ENCODE data around the gene ZSWIM7. TPM values are rescaled to one million over a fixed set of nuclear protein-coding genes. Genes with fewer than 3 reads are reported as not detected.

ZSWIM7 gene
- total RNA-seq, 4 donors from 2014 or later = 3.7 to 13.4 (median 10.3) TPM

DNA sequence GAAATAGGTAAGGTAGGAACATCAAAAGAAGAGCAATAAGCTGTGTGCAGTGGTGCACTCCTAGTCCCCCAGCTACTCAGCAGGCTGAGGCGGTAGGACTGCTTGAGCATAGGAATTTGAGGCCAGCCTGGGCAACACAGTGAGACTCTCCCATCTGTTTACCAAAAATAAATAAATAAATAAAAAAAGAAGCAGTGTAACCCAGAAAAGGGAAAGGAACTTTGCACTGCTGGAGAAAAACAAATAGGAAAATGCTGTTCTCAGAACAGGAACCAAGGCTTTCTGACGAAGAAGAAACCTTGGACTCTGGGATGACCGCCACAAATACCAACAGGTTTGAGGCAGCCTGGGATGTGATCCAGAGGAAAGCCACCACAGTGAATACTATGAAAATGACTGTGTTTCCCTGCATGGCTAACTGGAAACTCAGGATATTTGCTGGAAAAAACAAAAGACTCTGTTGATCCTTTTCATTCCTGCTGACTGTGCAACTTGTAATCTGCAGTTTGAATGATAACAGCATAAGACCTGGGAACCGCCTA, 41.3 kb upstream of the ZSWIM7 start:
- intact Hi-C loops (cut with DNase I) = no loop called here
- H3K36me3 ChIP-seq = peaks cover 6 to 100% (median 27%) of the 10 kb centered on the region in 3 donors
- H3K27ac ChIP-seq = no peak overlapping the region
- WGBS, 2 donors = 88 to 89% methylated on average over 4 of the region's 4 CpGs
- no peak overlapping the region for H3K4me3 ChIP-seq
- no peak for DNase-seq
- H3K4me1 ChIP-seq = no peaks in the 10 kb centered on the region
- TF ChIP-seq POLR2A (IDR thresholded peaks at IDR 0.05) = no peak
- TF ChIP-seq, protein P1, sequence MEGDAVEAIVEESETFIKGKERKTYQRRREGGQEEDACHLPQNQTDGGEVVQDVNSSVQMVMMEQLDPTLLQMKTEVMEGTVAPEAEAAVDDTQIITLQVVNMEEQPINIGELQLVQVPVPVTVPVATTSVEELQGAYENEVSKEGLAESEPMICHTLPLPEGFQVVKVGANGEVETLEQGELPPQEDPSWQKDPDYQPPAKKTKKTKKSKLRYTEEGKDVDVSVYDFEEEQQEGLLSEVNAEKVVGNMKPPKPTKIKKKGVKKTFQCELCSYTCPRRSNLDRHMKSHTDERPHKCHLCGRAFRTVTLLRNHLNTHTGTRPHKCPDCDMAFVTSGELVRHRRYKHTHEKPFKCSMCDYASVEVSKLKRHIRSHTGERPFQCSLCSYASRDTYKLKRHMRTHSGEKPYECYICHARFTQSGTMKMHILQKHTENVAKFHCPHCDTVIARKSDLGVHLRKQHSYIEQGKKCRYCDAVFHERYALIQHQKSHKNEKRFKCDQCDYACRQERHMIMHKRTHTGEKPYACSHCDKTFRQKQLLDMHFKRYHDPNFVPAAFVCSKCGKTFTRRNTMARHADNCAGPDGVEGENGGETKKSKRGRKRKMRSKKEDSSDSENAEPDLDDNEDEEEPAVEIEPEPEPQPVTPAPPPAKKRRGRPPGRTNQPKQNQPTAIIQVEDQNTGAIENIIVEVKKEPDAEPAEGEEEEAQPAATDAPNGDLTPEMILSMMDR (IDR thresholded peaks at IDR 0.05) = no peak
- no peaks in the 10 kb centered on the region for H3K27me3 ChIP-seq
- no peaks in the 10 kb centered on the region for H3K9me3 ChIP-seq

DNA sequence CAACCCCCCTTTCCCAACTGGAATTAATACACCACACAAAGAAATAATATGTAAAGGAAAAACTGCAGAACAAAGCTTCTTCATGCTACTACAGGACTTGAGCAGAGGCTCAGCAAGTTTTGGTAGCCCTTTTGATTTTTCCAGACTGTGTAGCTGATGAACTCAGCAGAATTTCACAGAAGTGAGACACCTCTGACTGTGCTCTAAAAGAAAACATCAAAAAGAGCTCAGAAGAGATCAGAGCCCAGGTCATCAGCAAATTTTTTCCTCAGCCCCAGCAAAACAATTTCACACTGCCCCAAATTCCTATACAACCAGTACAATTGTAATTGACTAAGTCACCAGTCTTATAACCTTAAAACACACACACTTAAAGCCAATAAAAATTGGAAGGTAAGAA, 38.1 kb upstream of the ZSWIM7 start:
- no peak for DNase-seq
- Histone ChIP-seq H3K36me3 (peaks cover 4 to 100% (median 27%) of the 10 kb centered on the region in 3 donors), H3K4me3 (no peak overlapping the region), H3K27me3 (no peaks in the 10 kb centered on the region), H3K4me1 (no peaks in the 10 kb centered on the region), H3K9me3 (no peaks in the 10 kb centered on the region), H3K27ac (no peak overlapping the region)
- no peak for TF ChIP-seq POLR2A (IDR thresholded peaks at IDR 0.05)
- TF ChIP-seq, protein P1 (IDR thresholded peaks at IDR 0.05) = no peak
- intact Hi-C loops (cut with DNase I) = no loop called here

DNA sequence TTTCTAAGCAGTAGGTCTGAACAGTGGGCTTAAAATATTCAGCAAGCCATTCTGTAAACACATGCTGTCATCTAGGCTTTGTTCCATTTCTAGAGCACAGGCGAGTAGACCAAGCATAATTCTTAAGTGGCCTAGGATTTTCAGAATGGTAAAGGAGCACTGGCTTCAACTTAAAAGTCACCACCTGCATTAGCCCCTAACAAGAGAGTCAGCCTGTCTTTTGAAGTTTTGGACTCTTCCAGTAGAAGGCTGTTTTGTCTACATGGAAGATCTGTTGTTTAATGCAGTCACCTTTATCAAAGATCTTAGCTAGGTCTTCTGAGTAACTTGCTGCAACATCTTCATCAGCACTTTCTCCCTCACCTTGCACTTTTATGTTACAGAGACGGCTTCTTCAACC, 36.8 kb upstream of the ZSWIM7 start:
- no peaks in the 10 kb centered on the region for H3K4me1 ChIP-seq
- no peaks in the 10 kb centered on the region for H3K9me3 ChIP-seq
- intact Hi-C loops (cut with DNase I) = no loop called here
- no peak for TF ChIP-seq POLR2A (IDR thresholded peaks at IDR 0.05)
- TF ChIP-seq, protein P1 (IDR thresholded peaks at IDR 0.05) = no peak
- 90 to 96% methylated on average over 2 of the region's 2 CpGs for WGBS, 2 donors
- H3K4me3 ChIP-seq = no peak overlapping the region
- no peak overlapping the region for H3K27ac ChIP-seq
- no peaks in the 10 kb centered on the region for H3K27me3 ChIP-seq
- peaks cover 0 to 100% (median 30%) of the 10 kb centered on the region in 3 donors for H3K36me3 ChIP-seq
- no peak for DNase-seq

- TF ChIP-seq, protein P1 (IDR thresholded peaks at IDR 0.05) = no peak
- no peak for TF ChIP-seq POLR2A (IDR thresholded peaks at IDR 0.05)
- no peak overlapping the region for H3K4me3 ChIP-seq
- H3K36me3 ChIP-seq = peaks cover 7 to 100% (median 47%) of the 10 kb centered on the region in 3 donors
- H3K27me3 ChIP-seq = no peaks in the 10 kb centered on the region
- WGBS, 2 donors = 92 to 96% methylated on average over 7 of the region's 7 CpGs
- no peaks in the 10 kb centered on the region for H3K9me3 ChIP-seq
- intact Hi-C loops (cut with DNase I) = no loop called here
- no peak for DNase-seq
- no peak overlapping the region for H3K27ac ChIP-seq
- no peaks in the 10 kb centered on the region for H3K4me1 ChIP-seq
Measured at GRCh38 chr17:16033729-16034349, 34.3 kb upstream of the ZSWIM7 start.

GRCh38 chr17:16027708-16028584, 28.4 kb upstream of the ZSWIM7 start:
- no peak overlapping the region for H3K4me3 ChIP-seq
- TF ChIP-seq, protein P1 (IDR thresholded peaks at IDR 0.05) = peak in 1 of 6 experiments; percentile 34
- no peak for TF ChIP-seq POLR2A (IDR thresholded peaks at IDR 0.05)
- peak overlapping the region; percentile 47 to 78 (median 71) for H3K27ac ChIP-seq
- intact Hi-C loops (cut with DNase I) = no loop called here
- H3K9me3 ChIP-seq = no peaks in the 10 kb centered on the region
- H3K27me3 ChIP-seq = no peaks in the 10 kb centered on the region
- H3K4me1 ChIP-seq = peaks cover 4 to 12% (median 7%) of the 10 kb centered on the region in 3 donors
- peaks cover 25 to 98% (median 59%) of the 10 kb centered on the region in 3 donors for H3K36me3 ChIP-seq
- 46 to 50% methylated on average over 5 of the region's 5 CpGs for WGBS, 2 donors
- DNase-seq = no peak
